ENCODE results near the gene CIZ1. TPM values are rescaled to one million over a fixed set of nuclear protein-coding genes. Genes with fewer than 3 reads are reported as not detected.

CIZ1 gene
- total RNA-seq, 1 experiment from 2014 or later: 111 TPM

DNA sequence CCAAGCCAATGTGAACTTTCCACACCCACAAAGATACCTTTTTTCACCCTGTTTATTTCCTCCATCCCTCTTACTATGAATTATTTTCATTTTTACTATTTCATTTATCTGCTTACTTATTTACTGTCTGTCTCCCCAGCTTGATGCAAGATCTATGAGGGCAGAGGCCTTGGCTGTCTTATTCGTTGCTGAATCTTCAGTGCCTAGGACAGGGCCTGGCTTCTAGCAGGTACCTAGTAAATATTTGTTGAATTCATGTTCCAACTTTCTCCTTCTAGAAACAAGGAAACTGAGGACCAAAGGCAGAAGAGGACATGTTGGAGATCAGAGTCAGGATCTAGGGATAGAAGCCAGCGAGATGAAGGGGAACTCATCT, 11.3 kb upstream of the CIZ1 start:
- Histone ChIP-seq H3K27me3 (ENCODE audit: control insufficient read depth, insufficient read depth, low read length) (no peaks in the 10 kb centered on the region), H3K9me3 (ENCODE audit: control insufficient read depth, insufficient read depth, low read depth, low read length) (no peaks in the 10 kb centered on the region), H3K27ac (ENCODE audit: low read length) (no peak overlapping the region), H3K4me1 (ENCODE audit: control insufficient read depth, insufficient read depth, low read length) (peaks cover 2% of the 10 kb centered on the region; the same call in 1 of the 2 replicates), H3K4me3 (ENCODE audit: low read depth in 2 of 2, low read length in 2 of 2) (no peak overlapping the region), H3K36me3 (ENCODE audit: control insufficient read depth, insufficient read depth, low read length) (no peaks in the 10 kb centered on the region)
- in situ Hi-C loops (cut with HindIII; ENCODE audit: low pct_unique_long_range_greater_than_20kb, low sequenced_read_pairs) (no loop called here), intact Hi-C loops (cut with micrococcal nuclease; ENCODE audit: unreplicated experiment) (no loop called here)
- BruUV-seq (replicated peaks): no TSS peak
- TF ChIP-seq SIN3A (IDR thresholded peaks at IDR 0.05; ENCODE audit: borderline replicate concordance, insufficient read depth, low read depth, low read length): no peak
- TF ChIP-seq, protein P1, sequence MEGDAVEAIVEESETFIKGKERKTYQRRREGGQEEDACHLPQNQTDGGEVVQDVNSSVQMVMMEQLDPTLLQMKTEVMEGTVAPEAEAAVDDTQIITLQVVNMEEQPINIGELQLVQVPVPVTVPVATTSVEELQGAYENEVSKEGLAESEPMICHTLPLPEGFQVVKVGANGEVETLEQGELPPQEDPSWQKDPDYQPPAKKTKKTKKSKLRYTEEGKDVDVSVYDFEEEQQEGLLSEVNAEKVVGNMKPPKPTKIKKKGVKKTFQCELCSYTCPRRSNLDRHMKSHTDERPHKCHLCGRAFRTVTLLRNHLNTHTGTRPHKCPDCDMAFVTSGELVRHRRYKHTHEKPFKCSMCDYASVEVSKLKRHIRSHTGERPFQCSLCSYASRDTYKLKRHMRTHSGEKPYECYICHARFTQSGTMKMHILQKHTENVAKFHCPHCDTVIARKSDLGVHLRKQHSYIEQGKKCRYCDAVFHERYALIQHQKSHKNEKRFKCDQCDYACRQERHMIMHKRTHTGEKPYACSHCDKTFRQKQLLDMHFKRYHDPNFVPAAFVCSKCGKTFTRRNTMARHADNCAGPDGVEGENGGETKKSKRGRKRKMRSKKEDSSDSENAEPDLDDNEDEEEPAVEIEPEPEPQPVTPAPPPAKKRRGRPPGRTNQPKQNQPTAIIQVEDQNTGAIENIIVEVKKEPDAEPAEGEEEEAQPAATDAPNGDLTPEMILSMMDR (IDR thresholded peaks at IDR 0.05): no peak
- CTCF ChIA-PET: no interaction called here
- DNase-seq (ENCODE audit: low read depth, low spot score) (no peak), ATAC-seq (no peak)
- POLR2A ChIA-PET: no interaction called here

DNA sequence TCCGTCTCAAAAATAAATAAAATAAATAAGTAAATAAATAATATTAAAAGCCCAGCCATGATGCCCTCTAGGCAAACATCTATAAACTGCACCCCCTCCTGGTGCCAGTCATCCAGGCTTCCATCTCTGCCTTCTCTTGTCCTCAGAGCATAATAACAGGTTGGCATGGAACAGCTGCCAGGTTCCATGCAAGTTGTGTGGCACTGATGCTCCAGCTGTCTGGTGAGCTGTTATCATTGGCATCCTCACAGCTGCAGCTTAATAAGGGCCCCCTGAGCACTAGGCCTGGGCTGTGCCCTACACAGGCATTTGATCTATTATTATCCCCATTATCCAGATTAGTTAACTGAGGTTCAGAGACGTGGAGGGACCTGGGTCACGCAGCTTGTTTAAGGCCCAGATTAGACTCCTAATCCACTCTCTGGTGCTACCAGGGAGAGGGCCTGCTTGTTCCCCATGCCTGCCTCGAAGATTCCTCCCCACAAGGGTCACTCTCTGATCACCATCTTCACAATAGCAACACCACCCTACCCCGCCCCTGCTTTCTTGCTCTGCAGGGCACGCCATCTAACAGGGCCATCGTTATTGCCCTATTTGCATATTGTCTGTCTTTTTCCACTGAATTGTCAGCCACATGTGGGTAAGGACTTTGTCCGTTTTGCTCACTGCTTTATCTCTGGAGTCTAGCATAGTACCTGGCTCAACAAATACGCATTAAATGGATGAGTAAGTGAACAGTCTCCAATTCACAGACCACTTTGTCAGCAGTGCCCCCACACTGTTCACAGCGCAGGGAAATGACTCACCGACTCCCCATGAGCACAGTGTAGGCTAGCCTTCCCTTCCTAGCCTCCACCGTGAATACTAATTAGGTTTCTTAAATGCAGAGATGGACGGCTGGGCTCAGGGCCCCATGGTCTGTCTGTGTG, 10.3 kb upstream of the CIZ1 start:
- Histone ChIP-seq H3K4me1 (ENCODE audit: control insufficient read depth, insufficient read depth, low read length) (peaks cover 2% of the 10 kb centered on the region; the same call in 1 of the 2 replicates), H3K27me3 (ENCODE audit: control insufficient read depth, insufficient read depth, low read length) (no peaks in the 10 kb centered on the region), H3K27ac (ENCODE audit: low read length) (no peak overlapping the region), H3K4me3 (ENCODE audit: low read depth in 2 of 2, low read length in 2 of 2) (no peak overlapping the region), H3K36me3 (ENCODE audit: control insufficient read depth, insufficient read depth, low read length) (no peaks in the 10 kb centered on the region), H3K9me3 (ENCODE audit: control insufficient read depth, insufficient read depth, low read depth, low read length) (no peaks in the 10 kb centered on the region)
- intact Hi-C loops (cut with micrococcal nuclease; ENCODE audit: unreplicated experiment): no loop called here
- no TSS peak for BruUV-seq (replicated peaks)
- in situ Hi-C loops (cut with HindIII; ENCODE audit: low pct_unique_long_range_greater_than_20kb, low sequenced_read_pairs): no loop called here
- TF ChIP-seq TCF7L2 (IDR thresholded peaks at IDR 0.05; ENCODE audit: low read depth, low read length) (no peak), SIN3A (IDR thresholded peaks at IDR 0.05; ENCODE audit: borderline replicate concordance, insufficient read depth, low read depth, low read length) (no peak), POLR2AphosphoS5 (IDR thresholded peaks at IDR 0.05; ENCODE audit: low read depth, low read length) (no peak)
- TF ChIP-seq, protein P2, sequence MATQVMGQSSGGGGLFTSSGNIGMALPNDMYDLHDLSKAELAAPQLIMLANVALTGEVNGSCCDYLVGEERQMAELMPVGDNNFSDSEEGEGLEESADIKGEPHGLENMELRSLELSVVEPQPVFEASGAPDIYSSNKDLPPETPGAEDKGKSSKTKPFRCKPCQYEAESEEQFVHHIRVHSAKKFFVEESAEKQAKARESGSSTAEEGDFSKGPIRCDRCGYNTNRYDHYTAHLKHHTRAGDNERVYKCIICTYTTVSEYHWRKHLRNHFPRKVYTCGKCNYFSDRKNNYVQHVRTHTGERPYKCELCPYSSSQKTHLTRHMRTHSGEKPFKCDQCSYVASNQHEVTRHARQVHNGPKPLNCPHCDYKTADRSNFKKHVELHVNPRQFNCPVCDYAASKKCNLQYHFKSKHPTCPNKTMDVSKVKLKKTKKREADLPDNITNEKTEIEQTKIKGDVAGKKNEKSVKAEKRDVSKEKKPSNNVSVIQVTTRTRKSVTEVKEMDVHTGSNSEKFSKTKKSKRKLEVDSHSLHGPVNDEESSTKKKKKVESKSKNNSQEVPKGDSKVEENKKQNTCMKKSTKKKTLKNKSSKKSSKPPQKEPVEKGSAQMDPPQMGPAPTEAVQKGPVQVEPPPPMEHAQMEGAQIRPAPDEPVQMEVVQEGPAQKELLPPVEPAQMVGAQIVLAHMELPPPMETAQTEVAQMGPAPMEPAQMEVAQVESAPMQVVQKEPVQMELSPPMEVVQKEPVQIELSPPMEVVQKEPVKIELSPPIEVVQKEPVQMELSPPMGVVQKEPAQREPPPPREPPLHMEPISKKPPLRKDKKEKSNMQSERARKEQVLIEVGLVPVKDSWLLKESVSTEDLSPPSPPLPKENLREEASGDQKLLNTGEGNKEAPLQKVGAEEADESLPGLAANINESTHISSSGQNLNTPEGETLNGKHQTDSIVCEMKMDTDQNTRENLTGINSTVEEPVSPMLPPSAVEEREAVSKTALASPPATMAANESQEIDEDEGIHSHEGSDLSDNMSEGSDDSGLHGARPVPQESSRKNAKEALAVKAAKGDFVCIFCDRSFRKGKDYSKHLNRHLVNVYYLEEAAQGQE (IDR thresholded peaks at IDR 0.05; ENCODE audit: insufficient read depth in 1 of 2, low read depth in 2 of 2, low read length in 1 of 2): no peak
- TF ChIP-seq, protein P1 (IDR thresholded peaks at IDR 0.05): no peak
- CTCF ChIA-PET: no interaction called here
- POLR2A ChIA-PET: no interaction called here
- DNase-seq (ENCODE audit: low read depth, low spot score) (no peak), ATAC-seq (no peak)
